Skin of body (tissue), 2 donors: ENCODE results near the gene GDE1. TPM values are rescaled to one million over a fixed set of nuclear protein-coding genes. Genes with fewer than 3 reads are reported as not detected.
"Not testable (repeated sequence)": the region's sequence is repeated elsewhere in the genome, so short reads cannot be mapped to it uniquely, and the experiment has no call there.

Experiments
- DNase-seq: peaks from one replicate; lab custom pipeline; 2025; lab: John Stamatoyannopoulos, UW
- total RNA-seq: library from RNA; depleted of rRNA; stranded (reverse); fragments of >200 nt; gene quantifications from one replicate; pipeline ENCODE4 v1.2.3, GENCODE V29; 2014

Gene GDE1, protein sequence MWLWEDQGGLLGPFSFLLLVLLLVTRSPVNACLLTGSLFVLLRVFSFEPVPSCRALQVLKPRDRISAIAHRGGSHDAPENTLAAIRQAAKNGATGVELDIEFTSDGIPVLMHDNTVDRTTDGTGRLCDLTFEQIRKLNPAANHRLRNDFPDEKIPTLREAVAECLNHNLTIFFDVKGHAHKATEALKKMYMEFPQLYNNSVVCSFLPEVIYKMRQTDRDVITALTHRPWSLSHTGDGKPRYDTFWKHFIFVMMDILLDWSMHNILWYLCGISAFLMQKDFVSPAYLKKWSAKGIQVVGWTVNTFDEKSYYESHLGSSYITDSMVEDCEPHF
- total RNA-seq, result 32.6 TPM

DNA sequence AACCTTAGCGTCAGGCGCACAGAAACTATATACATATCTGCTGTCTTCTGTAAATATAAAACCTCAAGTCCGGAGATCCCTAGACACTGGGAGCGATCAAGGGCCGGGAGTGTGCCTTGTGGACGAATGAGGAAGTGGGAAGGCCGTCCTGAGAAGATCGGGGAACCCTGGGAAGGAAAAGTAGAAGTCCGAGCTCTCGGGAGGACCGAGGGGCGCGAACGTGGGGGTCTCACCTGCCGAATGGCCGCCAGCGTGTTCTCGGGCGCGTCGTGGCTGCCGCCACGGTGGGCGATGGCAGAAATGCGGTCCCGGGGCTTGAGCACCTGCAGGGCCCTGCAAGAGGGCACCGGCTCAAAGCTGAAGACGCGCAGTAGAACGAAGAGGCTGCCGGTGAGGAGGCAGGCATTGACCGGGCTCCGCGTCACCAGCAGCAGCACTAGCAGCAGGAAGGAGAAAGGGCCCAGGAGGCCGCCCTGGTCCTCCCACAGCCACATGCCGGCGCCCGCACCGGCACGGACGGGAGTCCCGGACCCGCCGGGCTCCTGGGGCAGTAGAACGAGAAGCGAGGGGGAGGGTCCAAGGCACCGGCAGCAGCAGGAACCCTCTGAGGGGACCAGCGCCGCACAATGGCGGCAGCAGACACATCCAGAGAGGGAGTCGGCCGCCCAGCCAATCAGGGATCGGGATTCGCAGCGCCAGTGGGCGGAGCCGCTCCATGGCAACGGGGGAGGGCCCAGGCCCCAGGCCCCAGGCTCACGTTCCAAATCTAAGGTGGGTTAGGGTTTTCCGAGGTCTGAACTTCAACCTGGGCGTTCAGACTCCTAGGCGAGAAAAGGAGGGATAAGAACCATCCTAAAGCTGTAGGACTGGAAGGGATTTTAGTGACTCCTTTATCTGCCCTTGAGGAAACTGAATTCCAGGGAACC, at the start of gene GDE1:
GDE1 (minus strand) TSS at position 628 of the 926 bp plus-strand sequence; CDS start at position 494, 134 bp downstream.
- DNase-seq, result peak; percentile 86

DNA sequence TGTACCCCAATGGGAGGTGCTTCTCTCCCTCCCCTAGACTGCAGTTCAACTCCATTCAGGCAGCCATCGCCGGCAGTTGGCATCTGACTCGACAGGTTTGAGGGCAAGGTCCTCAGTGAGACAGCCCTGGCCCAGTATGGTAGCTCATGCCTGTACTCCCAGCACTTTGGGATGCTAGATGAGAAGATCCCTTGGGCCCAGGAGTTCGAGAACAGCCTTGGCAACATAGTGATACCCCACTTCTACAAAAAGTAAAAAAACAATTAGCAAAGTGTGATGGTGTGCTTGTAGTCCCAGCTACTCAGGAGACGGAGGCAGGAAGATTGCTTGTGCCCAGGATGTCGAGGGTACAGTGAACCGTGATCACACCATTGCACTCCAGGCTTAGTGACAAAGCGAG, 45.7 kb upstream of the GDE1 start:
- no peak for DNase-seq

DNA sequence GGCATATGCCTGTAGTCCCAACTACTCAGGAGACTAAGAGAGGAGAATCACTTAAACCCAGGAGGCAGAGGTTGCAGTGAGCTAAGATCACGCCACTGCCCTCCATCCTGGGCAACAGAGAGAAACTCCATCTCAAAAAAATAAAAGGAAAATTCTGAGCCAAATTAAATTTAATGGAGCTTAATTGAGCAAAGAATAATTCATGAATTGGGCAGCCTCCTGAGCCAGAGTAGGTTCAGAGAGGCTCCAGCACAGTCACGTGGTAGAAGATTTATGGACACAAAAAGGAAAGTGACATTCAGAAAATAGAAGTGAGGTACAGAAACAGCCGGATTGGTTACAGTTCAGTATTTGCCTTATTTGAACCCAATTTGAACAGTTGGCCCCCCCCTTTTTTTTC, 44.5 kb upstream of the GDE1 start:
- no peak for DNase-seq

DNA sequence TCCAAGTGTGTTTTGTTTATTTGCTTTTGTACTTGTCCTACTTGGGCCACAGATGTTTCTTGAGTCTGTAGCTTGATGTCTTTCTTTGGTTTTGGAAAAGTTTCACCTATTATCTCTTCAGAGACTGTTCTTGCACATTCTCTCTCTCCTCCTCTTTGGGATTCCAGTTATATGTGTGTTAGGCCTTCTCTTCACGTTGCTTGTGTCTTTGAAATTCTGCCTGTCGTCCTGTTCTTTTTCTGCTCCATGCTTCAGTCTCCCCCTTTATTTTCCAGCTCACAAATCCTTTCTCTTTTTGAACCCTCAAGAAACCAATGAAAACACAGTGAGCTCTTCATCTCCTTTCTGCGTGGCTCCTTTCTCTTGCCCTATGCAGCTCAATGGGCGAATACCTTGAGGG, 41.5 kb upstream of the GDE1 start:
- DNase-seq, result no peak

DNA sequence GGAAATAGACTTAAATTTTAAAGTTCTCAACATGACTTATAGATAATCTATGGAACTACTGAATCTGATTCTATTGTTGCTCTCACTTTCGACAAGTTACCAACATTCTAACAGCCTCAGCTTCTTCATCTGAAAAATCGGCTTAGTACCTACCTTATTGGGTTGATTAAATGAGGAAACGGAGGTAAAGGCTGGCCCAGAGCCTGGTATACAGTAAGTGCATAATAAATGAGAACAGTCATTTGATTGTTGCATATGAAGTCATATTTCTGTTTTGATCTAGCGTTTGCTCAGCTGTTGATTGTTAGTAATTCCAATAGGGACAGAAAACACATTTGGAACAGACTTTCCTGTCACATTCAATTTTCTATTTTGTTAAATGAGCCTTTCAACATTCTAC, 38.2 kb upstream of the GDE1 start:
- DNase-seq, result no peak

DNA sequence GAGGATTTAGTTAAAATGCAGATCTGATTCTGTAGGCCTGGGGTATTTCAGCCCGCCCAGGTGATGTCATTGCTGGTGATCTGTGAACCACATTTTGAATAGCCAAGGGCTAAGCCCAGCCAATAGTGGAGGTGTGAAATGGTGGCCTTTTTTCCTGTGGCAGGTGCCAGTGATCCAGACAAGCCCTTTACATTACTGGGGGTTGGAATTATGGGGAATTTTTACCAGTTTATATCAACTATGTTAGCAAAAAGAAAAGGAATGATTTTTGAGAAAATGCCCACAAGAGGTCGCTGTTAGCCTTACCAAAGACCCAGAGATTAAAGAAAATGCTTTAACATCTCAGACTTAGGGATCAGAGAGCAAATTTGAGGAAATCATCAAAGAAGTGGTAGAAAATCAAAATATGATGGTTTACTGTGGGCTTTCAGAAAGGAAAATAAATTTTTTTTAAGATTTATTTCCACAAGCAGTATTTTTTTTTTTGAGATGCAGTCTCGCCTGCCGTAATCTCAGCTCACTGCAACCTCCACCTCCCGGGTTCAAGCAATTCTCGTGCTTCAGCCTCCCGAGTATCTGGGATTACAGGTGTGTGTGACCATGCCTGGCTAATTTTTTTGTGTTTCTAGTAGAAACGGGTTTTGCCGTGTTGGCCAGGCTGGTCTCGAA, 37.5 kb upstream of the GDE1 start:
- DNase-seq, result peak; percentile 13

DNA sequence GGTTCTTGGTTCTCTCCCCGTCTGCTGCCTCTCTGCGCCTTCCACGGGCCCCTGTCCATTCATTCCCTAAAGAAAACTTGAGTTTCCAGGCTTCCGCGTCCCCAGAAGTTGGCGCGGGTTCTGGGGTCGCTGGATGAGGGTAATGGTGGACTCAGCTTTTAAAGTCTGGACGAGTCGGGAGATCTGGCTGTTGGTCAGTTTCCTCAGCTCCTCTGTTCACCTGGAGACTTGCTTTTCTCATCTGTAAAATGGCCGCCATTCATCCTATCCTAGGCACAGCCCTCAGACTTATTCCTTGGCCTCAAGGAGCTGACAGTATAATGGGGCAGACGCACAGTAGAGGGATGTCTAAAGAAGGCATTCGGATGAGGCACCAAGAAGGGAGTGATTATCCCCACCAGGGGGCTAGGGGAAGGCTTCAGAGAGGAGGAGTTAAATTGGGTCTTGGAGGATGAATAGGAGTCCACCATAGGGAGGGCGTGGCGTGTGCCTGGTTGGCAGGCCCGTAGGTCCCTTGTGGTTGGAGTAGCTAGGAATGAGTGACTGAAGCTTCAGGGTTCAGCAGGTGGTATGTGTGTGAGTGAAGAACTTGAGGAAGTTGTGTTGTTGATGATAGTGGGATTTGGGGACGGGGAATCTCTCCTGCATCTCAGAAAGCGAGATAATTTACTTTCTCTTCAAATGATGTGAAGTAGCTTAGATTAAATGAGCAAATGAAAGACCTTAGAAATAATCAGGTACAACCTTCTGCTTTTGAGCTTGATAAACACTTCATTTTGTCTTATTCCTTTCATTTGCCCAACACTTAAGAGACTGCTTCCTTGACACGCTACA, 34.3 kb upstream of the GDE1 start:
- peak; percentile 50 for DNase-seq

DNA sequence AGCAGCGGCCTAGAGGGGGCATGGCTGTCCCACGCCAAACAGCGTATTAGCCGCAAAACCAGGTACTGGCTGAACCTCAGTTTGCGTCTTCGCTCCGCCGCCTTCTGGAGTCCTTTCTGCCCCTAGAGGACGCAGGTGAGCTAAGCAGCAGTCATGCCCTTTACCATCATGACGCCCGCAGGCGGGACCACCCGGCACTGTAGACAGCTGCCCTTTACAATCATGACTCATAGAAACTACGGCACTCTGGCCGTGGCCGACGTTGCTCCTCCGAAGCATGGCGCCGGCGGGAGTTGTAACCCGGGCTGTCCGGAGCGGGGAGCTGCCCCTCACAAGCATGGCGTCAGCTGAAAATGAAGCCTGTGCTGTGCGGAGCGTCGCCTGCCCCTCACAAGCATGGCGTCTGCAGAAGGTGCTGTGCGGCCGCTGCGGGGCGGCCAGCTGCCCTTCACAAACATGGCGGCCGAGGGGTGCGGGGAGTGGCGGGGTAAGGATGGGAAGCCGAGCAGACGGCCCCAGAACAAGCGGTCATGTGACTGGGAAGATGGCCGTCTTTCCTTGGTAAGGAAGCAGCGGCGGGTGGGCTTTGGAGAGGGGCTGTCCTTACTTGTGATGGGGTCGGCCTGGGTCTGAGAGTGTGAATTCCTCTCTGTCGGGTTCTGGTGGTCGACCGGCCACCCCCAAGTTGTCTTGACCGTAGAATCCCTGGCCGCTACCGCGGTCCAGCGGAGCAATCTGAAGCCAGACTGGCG, 33.5 kb upstream of the GDE1 start, which contains the start of gene VPS35L:
VPS35L (plus strand) TSS at position 518 of the 752 bp plus-strand sequence; CDS start at position 545, 27 bp downstream.
- peak; percentile 98 for DNase-seq

DNA sequence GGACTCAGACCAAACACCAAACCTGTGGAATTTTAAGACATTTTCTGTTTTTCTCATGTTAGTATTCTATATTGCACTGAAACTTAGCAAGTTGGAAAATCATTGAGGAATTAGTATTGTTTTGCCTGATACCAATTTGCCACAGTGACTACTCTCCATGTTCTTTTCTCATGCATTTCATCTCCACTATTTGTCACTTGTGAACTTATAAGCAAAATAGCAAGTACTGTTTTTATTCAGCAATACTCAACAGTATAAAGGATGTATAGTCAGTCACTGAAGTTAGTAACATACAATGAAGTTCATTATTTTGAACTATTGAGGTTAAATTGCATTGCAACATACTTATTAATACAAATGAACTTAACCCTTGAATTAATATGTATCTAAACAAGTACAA, 27.8 kb upstream of the GDE1 start:
- DNase-seq, result no peak

DNA sequence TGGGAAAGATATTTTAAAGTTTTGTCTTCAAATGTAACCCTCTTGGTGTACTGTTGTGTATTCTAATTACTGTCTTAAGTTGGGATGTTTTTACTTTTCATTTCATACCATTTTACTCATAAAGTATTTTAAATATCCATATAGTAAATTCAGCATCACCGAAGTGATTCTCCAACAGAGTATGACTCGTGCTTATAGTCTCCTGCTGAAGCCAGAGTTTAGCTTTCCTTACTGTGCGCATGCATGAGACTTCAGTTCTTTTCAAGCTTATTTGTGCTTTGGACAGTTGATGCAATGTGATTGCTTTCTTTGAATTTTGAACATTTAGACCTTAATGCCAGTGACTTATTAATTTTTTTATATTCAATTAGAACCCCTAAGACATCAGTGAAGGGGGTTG, 26.2 kb upstream of the GDE1 start:
- no peak for DNase-seq

DNA sequence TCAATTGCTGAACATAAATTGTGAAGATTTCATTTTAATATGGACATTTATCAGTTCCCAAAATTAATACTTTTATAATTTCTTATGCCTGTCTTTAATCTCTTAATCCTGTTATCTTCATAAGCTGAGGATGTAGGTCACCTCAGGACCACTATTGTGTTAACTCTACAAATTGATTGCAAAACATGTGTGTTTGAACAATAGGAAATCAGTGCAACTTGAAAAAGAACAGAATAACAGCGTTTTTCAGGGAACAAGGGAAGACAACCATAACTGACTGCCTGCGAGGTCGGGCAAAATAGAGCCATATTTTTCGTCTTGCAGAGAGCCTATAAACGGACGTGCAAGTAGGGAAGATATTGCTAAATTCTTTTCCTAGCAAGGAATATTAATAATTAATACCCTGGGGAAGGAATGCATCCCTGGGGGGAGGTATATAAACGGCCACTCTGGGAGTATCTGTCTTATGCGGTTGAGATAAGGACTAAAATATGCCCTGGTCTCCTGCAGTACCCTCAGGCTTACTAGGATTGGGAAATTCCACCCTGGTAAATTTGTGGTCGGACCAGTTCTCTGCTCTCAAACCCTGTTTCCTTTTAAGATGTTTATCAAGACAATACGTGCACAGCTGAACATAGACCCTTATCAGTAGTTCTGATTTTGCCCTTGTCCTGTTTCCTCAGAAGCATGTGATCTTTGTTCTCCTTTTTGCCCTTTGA, 21.5 kb upstream of the GDE1 start:
- DNase-seq, result not testable (repeated sequence)

DNA sequence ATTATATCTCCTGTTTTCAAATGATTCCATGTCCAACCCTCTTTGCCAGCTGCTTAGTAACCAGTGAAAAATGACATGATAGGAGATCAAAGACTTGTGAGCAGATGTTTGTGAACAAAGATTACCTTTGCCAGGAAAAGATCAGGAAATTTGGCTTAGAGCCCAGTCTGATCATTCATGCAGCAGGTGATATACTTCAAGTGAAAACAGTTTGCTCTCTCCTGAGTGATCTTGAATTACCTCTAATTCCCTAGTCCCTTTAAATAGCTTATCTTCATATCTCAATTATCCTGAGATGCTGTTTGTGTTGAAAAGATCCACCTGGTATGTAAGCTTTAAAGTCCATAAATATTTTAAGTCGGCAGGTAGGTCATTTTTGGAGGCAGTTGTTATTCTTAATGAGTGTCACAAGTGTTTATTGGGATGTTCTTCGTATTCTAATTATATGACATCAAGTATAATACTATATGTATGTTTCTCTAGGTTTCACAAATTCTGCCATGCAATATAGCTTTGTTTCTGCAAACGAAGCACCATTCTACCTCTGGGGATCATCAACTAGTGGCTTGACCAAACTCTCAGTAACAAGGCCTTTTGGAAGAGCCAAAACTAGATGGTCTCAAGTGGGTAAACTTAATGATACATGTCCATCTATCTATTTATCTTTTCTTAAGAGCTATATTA, 20.4 kb upstream of the GDE1 start:
- DNase-seq, result no peak

DNA sequence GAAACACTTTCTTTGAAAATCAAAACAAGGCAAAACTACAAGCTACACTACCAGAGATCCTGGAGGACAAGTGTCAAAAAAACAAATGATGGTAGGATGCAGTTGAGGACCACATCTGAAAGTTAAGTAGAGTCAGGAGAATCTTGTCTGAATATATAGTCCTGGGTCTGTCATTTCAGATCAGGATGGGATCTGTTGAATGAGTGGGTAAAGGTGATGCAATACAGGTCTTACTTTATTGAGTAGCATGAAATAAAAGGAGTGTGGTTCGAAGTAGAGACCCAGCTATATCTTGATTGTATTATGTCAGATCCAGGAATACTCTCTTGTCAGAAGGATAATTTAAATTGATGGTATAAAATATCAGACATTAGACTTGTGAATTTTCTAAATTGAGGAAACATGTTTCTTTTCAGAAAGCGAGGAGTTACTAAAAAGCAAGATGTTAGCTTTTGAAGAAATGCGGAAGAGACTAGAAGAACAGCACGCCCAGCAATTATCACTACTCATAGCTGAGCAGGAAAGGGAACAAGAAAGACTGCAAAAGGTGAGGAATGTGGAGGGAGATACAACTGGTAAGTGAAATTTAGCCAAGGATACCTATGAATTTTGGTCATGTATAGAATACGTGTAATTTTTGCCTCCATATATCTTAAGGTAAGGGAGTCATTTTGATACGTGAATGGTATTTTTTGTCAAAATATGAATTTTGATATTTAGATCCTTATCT, 18.5 kb upstream of the GDE1 start:
- DNase-seq, result no peak

DNA sequence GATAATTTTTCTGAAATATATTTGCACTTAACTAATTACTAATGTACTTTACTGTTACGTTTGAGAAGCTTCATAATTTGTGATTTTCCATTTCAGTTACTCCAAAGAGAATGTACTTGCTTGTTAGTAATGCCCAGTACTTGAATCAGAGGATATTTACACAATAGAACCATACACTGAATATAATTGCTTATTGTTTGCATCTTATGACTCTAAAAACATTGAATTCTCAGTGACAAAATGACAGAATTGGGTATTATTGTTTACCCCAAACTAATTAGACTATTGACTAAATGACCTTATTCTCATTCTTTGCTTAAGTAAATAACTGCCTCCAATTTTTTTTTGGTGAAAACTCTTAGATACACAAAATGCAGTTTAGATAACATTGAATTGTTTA, 10.7 kb upstream of the GDE1 start:
- no peak for DNase-seq

DNA sequence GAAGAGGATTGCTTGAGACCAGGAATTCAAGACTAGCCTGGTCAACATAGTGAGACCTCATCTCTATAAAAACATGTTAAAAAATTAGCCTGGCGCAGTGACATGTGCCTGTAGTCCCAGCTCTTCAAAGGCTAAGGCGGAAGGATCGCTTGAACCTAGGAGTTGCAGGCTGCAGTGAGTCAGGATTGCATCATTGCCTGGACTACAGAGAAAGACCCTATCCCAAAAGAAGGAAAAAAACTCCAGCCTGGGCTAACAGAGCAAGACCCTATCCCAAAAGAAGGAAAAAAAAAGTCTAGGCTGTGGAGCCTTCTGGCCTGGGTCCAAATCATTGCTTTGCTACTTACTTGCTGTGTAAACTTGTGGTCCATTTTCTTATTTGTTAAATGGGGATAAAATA, 6.8 kb upstream of the GDE1 start:
- no peak for DNase-seq

DNA sequence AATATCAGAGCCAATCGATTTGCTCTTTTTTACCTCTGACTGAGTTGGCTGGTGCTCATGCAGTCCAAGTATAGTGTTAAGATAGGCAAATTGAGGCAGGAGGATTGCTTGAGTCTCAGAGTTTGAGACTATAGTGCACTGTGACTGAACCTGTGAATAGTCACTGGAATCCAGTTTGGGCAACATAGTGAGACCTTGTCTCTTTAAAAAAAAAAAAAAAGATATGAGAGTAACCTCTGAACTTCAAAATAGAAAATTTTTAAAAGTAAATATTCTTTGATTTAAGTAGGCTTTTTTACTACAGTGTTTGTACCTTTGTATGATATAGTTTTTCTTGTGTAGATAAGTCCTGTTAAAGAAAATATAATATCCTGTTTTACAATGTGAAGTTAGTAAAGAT, 5.3 kb upstream of the GDE1 start:
- no peak for DNase-seq

DNA sequence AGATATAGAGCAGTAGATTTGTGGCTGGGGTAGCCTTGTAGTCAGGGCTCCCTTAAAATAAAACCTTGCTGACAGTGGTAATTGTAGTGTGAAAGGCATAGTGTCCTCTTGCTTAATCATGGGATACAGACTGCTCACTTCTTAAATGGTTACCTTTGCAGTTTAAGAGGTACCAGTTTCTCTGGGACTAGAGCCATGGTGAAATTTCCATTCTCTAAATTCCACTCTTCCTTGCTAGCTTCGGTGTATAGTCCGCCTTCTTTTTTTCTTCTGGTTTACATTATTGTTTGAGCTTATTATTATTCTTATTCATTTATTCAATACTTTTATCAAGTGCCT, 3.5 kb upstream of the GDE1 start:
- DNase-seq, result no peak

DNA sequence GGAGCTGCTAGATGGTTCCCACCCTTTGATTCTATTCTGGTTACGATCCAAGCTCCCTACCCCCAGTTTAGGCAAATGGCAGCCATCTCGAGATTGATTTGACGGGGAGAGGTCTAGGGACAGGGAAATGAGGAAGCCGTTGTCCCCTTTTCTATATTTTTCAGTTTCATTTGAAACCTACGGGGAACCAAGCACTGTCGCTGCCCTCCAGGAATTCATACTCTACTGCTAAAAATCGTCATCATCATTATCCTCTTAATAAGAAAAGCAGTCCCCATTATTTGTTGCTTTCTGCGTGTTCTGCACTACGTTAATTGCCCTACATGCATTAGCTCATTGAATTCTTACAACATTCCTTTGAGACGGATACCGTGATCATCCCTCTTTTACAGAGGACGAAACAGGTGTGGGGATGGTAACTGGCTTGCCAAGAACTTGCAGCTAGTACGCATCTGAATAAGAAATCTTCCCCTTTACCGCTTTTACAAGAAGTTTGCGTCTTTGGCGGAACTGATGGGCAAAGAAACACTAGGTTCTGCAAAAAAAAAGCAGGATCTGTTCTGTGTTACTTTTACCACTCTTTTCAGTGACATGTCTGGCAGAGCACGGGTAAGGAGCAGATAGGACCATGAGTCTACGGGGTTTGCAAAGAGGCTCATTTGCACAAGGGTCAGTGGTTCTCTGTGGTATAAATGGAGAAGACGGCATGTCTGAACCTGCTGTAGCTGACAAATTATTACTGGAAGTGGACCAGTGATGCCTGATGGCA, 2.9 kb upstream of the GDE1 start:
- no peak for DNase-seq
